ES-I3 (cell line): ENCODE measurements around the gene ARHGAP21.

Experiments
- H3K36me3 ChIP-seq: 2 replicates; pipeline ENCODE4 v1.6.1; 2013; ENCODE audit warnings: mild to moderate bottlenecking, low read length, control low read depth, moderate library complexity; ENCODE audit not compliant: insufficient read depth
- H3K4me1 ChIP-seq: 2 replicates; pipeline ENCODE4 v1.6.1; 2013; ENCODE audit warnings: mild to moderate bottlenecking, control low read depth, low read length; ENCODE audit not compliant: insufficient read depth
- H3K9ac ChIP-seq: 2 replicates; pipeline ENCODE4 v1.6.1; 2013; ENCODE audit warnings: low read depth, mild to moderate bottlenecking, low read length, moderate library complexity
- H3K9me3 ChIP-seq: 2 replicates; pipeline ENCODE4 v1.6.1; 2013; ENCODE audit warnings: mild to moderate bottlenecking, low read length, moderate library complexity; ENCODE audit not compliant: control insufficient read depth, insufficient read depth

The ARHGAP21 gene

DNA sequence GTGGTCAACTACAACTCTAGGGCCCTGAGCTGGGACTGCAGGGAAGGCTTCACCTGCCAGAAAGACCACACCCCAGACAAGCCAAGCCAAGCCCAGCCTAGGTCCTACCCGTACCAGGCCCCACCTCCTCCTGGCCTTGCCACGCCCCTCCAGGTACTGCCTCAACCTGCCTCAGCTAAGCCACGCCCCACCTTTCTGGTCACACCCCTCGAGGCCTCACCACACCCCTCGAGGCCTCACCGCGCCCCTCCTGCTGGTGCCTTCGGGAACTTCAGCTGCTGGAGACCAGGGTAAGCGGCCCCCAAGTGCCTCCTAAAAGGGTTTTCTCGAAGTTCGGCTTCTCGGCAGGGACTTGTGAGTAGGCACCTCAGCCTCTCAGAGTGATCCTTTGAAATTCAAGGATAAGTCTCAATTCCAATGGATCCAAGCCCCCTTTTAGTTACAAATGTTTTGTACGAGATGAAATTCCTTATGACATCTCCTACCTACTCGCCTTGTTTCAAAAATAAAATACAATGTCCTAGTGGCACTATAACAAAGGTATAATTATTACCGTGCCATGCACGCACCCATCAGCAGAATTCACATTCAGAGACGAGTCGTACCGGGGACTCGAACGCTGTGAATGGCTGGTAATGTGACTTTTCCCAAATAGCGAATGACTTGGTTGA, 171.2 kb downstream of the ARHGAP21 start:
- H3K9ac ChIP-seq = peak overlapping the region; percentile 3; the same call in 1 of the 2 replicates
- H3K9me3 ChIP-seq = no peaks in the 10 kb centered on the region
- no peaks in the 10 kb centered on the region for H3K36me3 ChIP-seq
- peaks cover 7% of the 10 kb centered on the region for H3K4me1 ChIP-seq

DNA sequence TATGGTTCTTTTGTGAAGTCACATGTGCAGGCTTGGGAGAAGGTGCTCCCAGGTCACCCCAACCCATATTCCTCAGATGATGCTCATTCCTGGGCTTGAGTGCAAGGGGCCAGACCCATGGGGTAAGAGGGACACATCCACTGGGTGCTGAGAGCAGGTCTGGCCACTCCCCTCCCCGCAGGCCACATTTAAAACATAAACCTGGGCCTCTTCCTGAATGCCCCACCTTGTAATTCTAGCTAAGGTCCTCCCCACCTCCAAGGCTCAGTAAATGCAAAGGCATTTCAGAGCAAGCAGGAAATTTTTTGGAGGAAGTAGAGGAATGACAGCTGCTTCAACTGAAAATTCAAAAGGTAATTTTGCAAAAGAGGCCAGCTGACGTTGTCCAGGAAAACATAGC, 172.5 kb downstream of the ARHGAP21 start:
- H3K4me1 ChIP-seq = peaks cover 7% of the 10 kb centered on the region
- H3K9me3 ChIP-seq = no peaks in the 10 kb centered on the region
- H3K9ac ChIP-seq = no peak overlapping the region
- H3K36me3 ChIP-seq = no peaks in the 10 kb centered on the region

DNA sequence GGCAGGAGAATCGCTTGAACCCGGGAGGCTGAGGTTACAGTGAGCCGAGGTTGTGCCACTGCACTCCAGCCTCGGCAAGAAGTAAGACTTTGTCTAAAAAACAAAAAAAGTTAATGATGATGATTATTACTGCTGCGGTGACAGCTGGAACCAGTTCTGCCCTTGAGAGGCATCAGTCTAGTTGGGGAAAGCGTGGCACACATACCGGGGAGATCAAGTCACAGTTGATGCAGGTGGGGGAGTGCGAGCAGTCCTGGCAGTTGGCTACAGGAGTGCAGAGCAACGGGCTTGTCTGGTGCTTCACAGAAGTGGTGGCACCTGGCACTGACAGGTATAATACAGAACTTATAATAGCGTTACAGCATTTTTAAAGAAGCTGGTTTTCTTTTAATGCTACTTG, 173.0 kb downstream of the ARHGAP21 start:
- Histone ChIP-seq H3K9ac (no peak overlapping the region), H3K4me1 (peaks cover 7% of the 10 kb centered on the region), H3K9me3 (no peaks in the 10 kb centered on the region), H3K36me3 (no peaks in the 10 kb centered on the region)

DNA sequence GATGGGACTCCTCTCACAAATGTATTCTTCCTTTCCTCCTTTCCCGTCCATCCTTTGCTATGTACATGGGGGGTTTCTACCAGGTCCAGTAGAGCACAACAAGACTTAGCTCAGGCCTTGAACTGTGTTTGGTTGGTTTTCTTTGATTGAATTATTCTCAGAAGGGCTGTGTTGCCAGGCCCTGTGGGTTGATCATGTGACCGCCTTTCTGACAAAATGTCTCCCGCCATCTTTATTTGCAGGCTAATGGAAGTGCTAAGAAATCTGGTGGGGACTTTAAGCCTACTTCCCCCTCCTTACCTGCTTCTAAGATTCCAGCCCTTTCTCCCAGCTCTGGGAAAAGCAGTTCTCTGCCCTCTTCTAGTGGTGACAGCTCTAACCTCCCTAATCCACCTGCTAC, 178.1 kb downstream of the ARHGAP21 start:
- no peaks in the 10 kb centered on the region for H3K4me1 ChIP-seq
- peaks cover 9% of the 10 kb centered on the region for H3K36me3 ChIP-seq

DNA sequence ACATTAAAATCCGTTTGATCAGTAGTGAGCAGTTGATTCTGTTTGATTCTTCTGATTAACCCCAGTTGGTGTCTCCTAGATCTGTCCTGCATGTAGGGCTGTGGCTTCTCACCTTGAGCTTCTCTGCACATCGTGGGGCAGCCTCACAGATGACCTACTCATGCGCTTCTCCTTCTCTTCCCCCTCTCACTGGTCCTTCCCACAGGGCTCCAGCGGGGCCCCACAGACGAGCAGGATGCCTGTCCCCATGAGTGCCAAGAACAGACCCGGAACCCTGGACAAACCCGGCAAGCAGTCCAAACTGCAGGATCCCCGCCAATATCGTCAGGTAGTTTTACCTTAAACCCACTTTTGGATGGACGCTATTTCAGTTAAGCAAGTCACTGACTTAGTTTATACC, 178.9 kb downstream of the ARHGAP21 start:
- H3K4me1 ChIP-seq = no peaks in the 10 kb centered on the region
- H3K36me3 ChIP-seq = peaks cover 11% of the 10 kb centered on the region
- no peaks in the 10 kb centered on the region for H3K9me3 ChIP-seq
- H3K9ac ChIP-seq = no peak overlapping the region

More for the DNA sequence above, 178.1 kb downstream of the ARHGAP21 start:
- Histone ChIP-seq H3K9ac (no peak overlapping the region), H3K9me3 (no peaks in the 10 kb centered on the region)

DNA sequence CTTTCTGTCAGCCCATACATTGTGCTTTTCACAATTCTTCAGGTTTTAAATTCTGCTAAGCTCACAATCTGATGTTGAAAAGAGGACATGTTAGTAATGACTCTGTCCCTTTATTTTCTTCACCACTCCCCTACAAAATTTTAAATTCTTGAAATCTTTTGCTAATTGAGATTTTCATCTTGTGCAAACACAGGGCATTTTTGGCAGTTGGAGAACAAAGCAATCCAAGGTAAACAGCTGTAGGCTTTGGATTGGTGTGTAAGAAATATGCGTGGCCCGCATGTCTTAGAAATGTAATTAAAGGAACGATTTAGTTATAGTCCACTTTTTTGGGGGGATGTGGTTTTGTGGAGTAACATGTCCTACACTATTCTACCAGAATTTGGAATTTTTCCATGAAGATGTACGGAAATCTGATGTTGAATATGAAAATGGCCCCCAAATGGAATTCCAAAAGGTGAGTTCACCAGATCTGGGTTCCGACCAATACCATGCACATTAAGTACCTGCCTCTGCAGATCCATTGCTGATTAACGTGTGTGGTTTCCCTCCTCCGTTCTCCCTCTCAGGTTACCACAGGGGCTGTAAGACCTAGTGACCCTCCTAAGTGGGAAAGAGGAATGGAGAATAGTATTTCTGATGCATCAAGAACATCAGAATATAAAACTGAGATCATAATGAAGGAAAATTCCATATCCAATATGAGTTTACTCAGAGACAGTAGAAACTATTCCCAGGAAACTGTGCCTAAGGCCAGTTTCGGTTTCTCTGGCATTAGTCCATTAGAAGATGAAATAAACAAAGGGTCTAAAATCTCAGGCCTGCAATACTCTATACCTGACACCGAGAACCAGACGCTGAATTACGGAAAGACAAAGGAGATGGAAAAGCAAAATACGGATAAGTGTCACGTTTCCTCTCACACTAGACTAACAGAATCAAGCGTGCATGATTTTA, 181.1 kb downstream of the ARHGAP21 start:
- Histone ChIP-seq H3K4me1 (no peaks in the 10 kb centered on the region), H3K36me3 (peaks cover 15% of the 10 kb centered on the region), H3K9ac (no peak overlapping the region), H3K9me3 (no peaks in the 10 kb centered on the region)

DNA sequence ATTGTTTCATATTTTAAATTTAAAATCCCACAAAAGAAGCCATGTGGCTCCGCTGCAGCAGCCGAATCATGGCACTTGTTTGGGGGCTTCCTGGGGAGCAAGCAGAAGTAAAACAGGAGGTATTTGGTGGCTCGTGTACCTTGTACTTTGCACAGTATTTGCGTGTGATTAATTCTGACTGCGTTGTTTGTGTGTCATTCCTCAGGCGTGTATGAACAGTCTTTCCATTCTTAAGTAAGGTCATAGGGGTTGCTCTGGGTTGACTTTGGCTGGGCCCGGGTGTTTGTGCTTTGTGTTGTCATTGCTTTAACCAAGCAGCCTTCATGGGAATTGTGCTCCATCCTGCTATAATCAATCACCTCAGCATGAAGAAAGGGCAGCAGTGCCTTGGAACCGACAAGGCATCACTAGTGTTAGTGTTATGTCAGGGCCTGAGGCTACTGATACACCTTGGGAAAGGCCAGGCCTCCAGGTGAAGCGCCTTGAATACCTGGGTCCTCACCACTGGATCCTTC, 182.4 kb downstream of the ARHGAP21 start:
- H3K36me3 ChIP-seq = peaks cover 15% of the 10 kb centered on the region
- H3K9ac ChIP-seq = no peak overlapping the region
- no peaks in the 10 kb centered on the region for H3K4me1 ChIP-seq
- H3K9me3 ChIP-seq = no peaks in the 10 kb centered on the region

DNA sequence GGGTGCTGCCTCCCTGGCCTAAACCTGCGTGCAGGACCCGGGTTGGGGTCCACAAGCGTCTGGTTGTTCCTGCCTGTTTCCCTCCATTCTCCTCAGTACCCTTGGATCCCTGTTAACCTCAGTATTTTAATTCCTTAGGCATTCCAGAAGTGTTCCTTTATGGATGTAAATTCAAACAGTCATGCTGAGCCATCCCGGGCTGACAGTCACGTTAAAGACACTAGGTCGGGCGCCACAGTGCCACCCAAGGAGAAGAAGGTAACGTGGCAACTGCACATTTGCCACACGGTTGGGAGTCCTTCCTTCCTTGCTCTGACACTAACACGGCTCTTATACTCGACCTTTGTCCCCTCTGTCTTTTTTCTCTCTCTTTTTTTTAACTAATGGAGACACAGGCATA, 187.1 kb downstream of the ARHGAP21 start:
- Histone ChIP-seq H3K9ac (no peak overlapping the region), H3K36me3 (peaks cover 22% of the 10 kb centered on the region), H3K4me1 (no peaks in the 10 kb centered on the region), H3K9me3 (no peaks in the 10 kb centered on the region)

DNA sequence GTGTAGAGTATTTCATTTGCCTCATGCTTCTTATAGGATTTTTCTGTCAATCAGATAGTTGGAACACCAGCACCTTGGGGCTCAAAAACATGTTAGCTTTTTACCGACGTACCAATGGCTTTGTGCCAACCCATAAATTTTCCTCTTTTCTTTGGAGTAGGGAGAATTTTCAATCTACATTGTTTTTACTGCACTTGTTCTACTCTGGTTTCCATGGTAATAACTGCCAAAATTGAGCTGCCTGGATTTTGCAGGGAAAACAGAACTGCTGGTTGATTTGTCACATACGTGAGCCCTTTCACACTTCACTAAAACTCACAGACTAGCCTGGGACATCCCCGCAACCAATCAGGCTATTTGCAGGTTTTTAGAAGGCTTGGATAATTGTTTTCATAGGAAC, 189.7 kb downstream of the ARHGAP21 start:
- H3K36me3 ChIP-seq = peaks cover 11% of the 10 kb centered on the region
- no peak overlapping the region for H3K9ac ChIP-seq

More for the DNA sequence above, 189.7 kb downstream of the ARHGAP21 start:
- no peaks in the 10 kb centered on the region for H3K9me3 ChIP-seq
- H3K4me1 ChIP-seq = no peaks in the 10 kb centered on the region
